DOHH2 (cell line): ENCODE data around the gene TTC27.

ENCODE experiments used
- CTCF ChIP-seq: fragments of 200-600 bp; sonication (generic); IDR thresholded peaks from one replicate; pipeline ENCODE4 v1.5.1; 2014; ENCODE audit warnings: antibody characterized with exemption, mild to moderate bottlenecking, low read depth, low read length; ENCODE audit not compliant: poor library complexity, severe bottlenecking
- EZH2phosphoT487 ChIP-seq: fragments of 200-600 bp; sonication (generic); IDR thresholded peaks from 2 replicates; pipeline ENCODE4 v1.6.1; 2017; ENCODE audit warnings: borderline replicate concordance, mild to moderate bottlenecking, antibody characterized with exemption, low read length, moderate library complexity, mixed read lengths

GRCh38 chr2:32611366-32611765 lies 16.5 kb upstream of the TTC27 start:
- TF ChIP-seq CTCF (no peak), EZH2phosphoT487 (no peak)
